Renal pelvis (tissue), 4 donors: Measurements from ENCODE around the gene BRD7. TPM values are rescaled to one million over a fixed set of nuclear protein-coding genes. Genes with fewer than 3 reads are reported as not detected.

Experiments used
- DNase-seq: peaks from one replicate; pipeline ENCODE4 v3.0.0-alpha.2; 2013
- polyA plus RNA-seq, 3 donors: library from polyadenylated mRNA; unstranded; fragments of 120-200 nt; gene quantifications; one replicate each; pipeline ENCODE4 v1.2.1, GENCODE V29; 2013; ENCODE audit not compliant: insufficient read length in 3 of 3

The BRD7 gene
- polyA plus RNA-seq, 3 donors, result 101 to 116 (median 114) TPM

GRCh38 chr16:50393858-50394802, 25.3 kb upstream of the BRD7 start:
- no peak for DNase-seq

GRCh38 chr16:50393416-50393815, 24.6 kb upstream of the BRD7 start:
- no peak for DNase-seq

GRCh38 chr16:50390914-50391716, 22.3 kb upstream of the BRD7 start:
- DNase-seq, result no peak

- no peak for DNase-seq
Observed at GRCh38 chr16:50390371-50390771, 21.6 kb upstream of the BRD7 start.

GRCh38 chr16:50389900-50390299, 21.1 kb upstream of the BRD7 start:
- no peak for DNase-seq

- no peak for DNase-seq
Observed at GRCh38 chr16:50388496-50388895, 19.7 kb upstream of the BRD7 start.

- no peak for DNase-seq
Observed at GRCh38 chr16:50386774-50387173, 18.0 kb upstream of the BRD7 start.

- DNase-seq, result no peak
Observed at GRCh38 chr16:50386139-50386538, 17.4 kb upstream of the BRD7 start.

GRCh38 chr16:50384500-50385135, 15.8 kb upstream of the BRD7 start:
- no peak for DNase-seq

- DNase-seq, result no peak
Observed at GRCh38 chr16:50381679-50382440, 13.1 kb upstream of the BRD7 start.

GRCh38 chr16:50378417-50378816, 9.6 kb upstream of the BRD7 start:
- no peak for DNase-seq

GRCh38 chr16:50377001-50377400, 8.2 kb upstream of the BRD7 start:
- no peak for DNase-seq

- DNase-seq, result no peak
Observed at GRCh38 chr16:50373780-50374179, 5.0 kb upstream of the BRD7 start.

GRCh38 chr16:50373345-50373701, 4.5 kb upstream of the BRD7 start:
- no peak for DNase-seq

- DNase-seq, result no peak
Observed at GRCh38 chr16:50372611-50373344, 4.0 kb upstream of the BRD7 start.

- DNase-seq, result no peak
Observed at GRCh38 chr16:50371936-50372595, 3.3 kb upstream of the BRD7 start.

GRCh38 chr16:50371036-50371716, 2.4 kb upstream of the BRD7 start:
- no peak for DNase-seq

GRCh38 chr16:50369133-50369804, 481 bp upstream of the BRD7 start:
- no peak for DNase-seq

GRCh38 chr16:50367777-50368409, 895 bp downstream of the BRD7 start:
- DNase-seq, result no peak
